ENCODE measurements around the gene IFT81. TPM values are rescaled to one million over a fixed set of nuclear protein-coding genes. Genes with fewer than 3 reads are reported as not detected.

Gene IFT81
- total and polyA plus RNA-seq, 2 of the 13 experiments (the other 11 are each of a cell fraction or from before 2014, with no cell fraction given) = 4.2 to 13.0 TPM

DNA sequence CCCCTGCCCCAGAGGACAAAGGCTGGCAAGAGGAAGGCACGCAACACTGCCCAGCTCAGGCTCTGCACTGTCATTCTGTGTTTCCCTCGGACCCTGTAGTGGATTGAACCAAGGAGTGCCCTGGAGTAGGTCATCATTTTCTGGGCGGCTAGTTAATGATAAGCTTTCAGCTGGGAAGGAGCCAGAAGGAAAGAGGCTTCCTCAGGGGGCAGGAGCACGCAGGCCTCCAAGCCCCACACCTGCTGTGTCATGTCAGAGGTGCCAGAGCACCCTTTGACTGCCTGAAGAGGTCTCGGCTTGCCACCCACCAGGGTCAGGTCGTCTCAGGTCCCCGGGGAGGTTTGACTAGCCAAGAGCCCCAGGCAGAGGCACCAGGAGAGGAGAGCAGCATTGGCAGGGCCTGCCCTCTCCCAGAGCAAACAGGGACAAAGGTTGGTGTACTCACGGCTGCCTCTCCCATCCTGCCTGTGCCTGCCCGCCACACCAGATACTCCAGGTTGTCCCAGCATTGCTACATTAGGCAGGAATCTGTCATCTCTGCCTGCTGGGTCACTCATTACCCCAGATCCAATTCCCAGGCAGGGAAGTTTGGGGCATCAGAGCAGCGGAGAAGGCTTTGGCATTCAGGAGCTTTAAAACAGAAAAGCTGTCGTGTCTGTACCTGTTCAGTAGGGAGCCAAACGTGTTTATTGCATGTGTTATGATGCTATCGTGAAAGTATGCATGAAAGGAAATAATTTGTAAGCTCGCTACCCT, 123.4 kb downstream of the IFT81 start (continued):
- TF ChIP-seq ZNF782 (CRISPR knock-in tag; IDR thresholded peaks at IDR 0.05; ENCODE audit: borderline replicate concordance) (no peak; the same call in 1 of the 2 replicates), ATAD3A (CRISPR knock-in tag; IDR thresholded peaks at IDR 0.05) (no peak), SMAD1 (CRISPR knock-in tag; IDR thresholded peaks at IDR 0.05; ENCODE audit: borderline replicate concordance, low read depth) (peak; percentile 63; the same call in 1 of the 2 replicates), HCFC1 (IDR thresholded peaks at IDR 0.05; ENCODE audit: low read depth, low read length) (no peak), HOXA3 (CRISPR knock-in tag; IDR thresholded peaks at IDR 0.05) (peak; percentile 82), ZMYM2 (CRISPR knock-in tag; IDR thresholded peaks at IDR 0.05) (no peak), GTF3A (CRISPR knock-in tag; conservative IDR thresholded peaks at IDR 0.05) (no peak), ZNF382 (CRISPR knock-in tag; IDR thresholded peaks at IDR 0.05; ENCODE audit: borderline replicate concordance) (no peak), MIXL1 (CRISPR knock-in tag; IDR thresholded peaks at IDR 0.05) (no peak; the same call in none of the 2 replicates), U2AF1 (optimal IDR thresholded peaks at IDR 0.05; ENCODE audit: low read depth, low read length) (no peak), ZNF101 (CRISPR knock-in tag; IDR thresholded peaks at IDR 0.05; ENCODE audit: borderline replicate concordance, low read depth) (no peak), PHF8 (CRISPR knock-in tag; IDR thresholded peaks at IDR 0.05) (peak; percentile 75), ZNF225 (CRISPR knock-in tag; IDR thresholded peaks at IDR 0.05) (peak; percentile 61; the same call in 1 of the 2 replicates), HHEX (CRISPR knock-in tag; IDR thresholded peaks at IDR 0.05) (no peak), FOXK2 (IDR thresholded peaks at IDR 0.05) (no peak), MEF2D (CRISPR knock-in tag; IDR thresholded peaks at IDR 0.05) (peak; percentile 73; the same call in 1 of the 2 replicates), ZNF333 (CRISPR knock-in tag; IDR thresholded peaks at IDR 0.05; ENCODE audit: borderline replicate concordance) (no peak), HNF4A (CRISPR knock-in tag; IDR thresholded peaks at IDR 0.05) (peak; percentile 92), NR1H2 (CRISPR knock-in tag; IDR thresholded peaks at IDR 0.05; ENCODE audit: borderline replicate concordance, low read depth) (no peak), GATAD2A (CRISPR knock-in tag; IDR thresholded peaks at IDR 0.05) (peak; percentile 76)
- TF ChIP-seq, protein P1, sequence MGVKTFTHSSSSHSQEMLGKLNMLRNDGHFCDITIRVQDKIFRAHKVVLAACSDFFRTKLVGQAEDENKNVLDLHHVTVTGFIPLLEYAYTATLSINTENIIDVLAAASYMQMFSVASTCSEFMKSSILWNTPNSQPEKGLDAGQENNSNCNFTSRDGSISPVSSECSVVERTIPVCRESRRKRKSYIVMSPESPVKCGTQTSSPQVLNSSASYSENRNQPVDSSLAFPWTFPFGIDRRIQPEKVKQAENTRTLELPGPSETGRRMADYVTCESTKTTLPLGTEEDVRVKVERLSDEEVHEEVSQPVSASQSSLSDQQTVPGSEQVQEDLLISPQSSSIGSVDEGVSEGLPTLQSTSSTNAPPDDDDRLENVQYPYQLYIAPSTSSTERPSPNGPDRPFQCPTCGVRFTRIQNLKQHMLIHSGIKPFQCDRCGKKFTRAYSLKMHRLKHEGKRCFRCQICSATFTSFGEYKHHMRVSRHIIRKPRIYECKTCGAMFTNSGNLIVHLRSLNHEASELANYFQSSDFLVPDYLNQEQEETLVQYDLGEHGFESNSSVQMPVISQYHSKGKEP (CRISPR knock-in tag; IDR thresholded peaks at IDR 0.05) = no peak
- TF ChIP-seq, protein P2, sequence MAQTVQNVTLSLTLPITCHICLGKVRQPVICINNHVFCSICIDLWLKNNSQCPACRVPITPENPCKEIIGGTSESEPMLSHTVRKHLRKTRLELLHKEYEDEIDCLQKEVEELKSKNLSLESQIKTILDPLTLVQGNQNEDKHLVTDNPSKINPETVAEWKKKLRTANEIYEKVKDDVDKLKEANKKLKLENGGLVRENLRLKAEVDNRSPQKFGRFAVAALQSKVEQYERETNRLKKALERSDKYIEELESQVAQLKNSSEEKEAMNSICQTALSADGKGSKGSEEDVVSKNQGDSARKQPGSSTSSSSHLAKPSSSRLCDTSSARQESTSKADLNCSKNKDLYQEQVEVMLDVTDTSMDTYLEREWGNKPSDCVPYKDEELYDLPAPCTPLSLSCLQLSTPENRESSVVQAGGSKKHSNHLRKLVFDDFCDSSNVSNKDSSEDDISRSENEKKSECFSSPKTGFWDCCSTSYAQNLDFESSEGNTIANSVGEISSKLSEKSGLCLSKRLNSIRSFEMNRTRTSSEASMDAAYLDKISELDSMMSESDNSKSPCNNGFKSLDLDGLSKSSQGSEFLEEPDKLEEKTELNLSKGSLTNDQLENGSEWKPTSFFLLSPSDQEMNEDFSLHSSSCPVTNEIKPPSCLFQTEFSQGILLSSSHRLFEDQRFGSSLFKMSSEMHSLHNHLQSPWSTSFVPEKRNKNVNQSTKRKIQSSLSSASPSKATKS (CRISPR knock-in tag; IDR thresholded peaks at IDR 0.05) = no peak
- TF ChIP-seq, protein P3, sequence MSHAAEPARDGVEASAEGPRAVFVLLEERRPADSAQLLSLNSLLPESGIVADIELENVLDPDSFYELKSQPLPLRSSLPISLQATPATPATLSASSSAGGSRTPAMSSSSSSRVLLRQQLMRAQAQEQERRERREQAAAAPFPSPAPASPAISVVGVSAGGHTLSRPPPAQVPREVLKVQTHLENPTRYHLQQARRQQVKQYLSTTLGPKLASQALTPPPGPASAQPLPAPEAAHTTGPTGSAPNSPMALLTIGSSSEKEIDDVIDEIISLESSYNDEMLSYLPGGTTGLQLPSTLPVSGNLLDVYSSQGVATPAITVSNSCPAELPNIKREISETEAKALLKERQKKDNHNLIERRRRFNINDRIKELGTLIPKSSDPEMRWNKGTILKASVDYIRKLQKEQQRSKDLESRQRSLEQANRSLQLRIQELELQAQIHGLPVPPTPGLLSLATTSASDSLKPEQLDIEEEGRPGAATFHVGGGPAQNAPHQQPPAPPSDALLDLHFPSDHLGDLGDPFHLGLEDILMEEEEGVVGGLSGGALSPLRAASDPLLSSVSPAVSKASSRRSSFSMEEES (CRISPR knock-in tag; IDR thresholded peaks at IDR 0.05) = no peak
- TF ChIP-seq, protein P4, sequence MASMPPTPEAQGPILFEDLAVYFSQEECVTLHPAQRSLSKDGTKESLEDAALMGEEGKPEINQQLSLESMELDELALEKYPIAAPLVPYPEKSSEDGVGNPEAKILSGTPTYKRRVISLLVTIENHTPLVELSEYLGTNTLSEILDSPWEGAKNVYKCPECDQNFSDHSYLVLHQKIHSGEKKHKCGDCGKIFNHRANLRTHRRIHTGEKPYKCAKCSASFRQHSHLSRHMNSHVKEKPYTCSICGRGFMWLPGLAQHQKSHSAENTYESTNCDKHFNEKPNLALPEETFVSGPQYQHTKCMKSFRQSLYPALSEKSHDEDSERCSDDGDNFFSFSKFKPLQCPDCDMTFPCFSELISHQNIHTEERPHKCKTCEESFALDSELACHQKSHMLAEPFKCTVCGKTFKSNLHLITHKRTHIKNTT (CRISPR knock-in tag; IDR thresholded peaks at IDR 0.05) = no peak
- TF ChIP-seq, protein P5, sequence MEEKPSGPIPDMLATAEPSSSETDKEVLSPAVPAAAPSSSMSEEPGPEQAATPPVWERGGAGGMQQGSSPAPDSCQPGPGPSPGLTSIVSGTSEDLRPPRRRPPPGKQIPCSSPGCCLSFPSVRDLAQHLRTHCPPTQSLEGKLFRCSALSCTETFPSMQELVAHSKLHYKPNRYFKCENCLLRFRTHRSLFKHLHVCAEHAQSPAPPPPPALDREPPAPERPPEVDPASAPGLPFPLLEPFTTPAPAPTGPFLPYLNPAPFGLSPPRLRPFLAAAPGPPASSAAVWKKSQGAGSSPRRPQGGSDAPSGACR (CRISPR knock-in tag; IDR thresholded peaks at IDR 0.05) = peak; percentile 76; the same call in 1 of the 2 replicates

Measured in HepG2 (cell line).